H1 (cell line): ENCODE data around the gene CEP68. TPM values are rescaled to one million over a fixed set of nuclear protein-coding genes. Genes with fewer than 3 reads are reported as not detected.

Experiments used
- CTCF ChIA-PET: fragments of 300-600 bp; sonication (Branson Sonifier 250); formaldehyde crosslinking; loops from one replicate; lab custom pipeline; 2021; ENCODE audit not compliant: partially characterized antibody; lab: Charles Lee
- POLR2A ChIA-PET: fragments of 300-600 bp; sonication (Branson Sonifier 250); formaldehyde crosslinking; loops from one replicate; lab custom pipeline; 2021; ENCODE audit warnings: inconsistent platforms; ENCODE audit not compliant: partially characterized antibody; lab: Charles Lee
- DNase-seq, 2 experiments: peaks; one replicate each; pipeline versions ENCODE4 v3.0.0 to v3.0.0-alpha.2; 2010 to 2022; ENCODE audit warnings: low spot score in 2 of 2, low read depth in 1 of 2, mixed read lengths in 1 of 2
- FAIRE-seq: peaks from 2 replicates; lab custom pipeline; 2011; peaks lifted over from hg19 to GRCh38; lab: Jason Lieb, UNC
- H2AFZ ChIP-seq: 2 replicates; pipeline ENCODE4 v1.8.1; 2012; ENCODE audit warnings: low read length, inconsistent platforms
- H2AK5ac ChIP-seq: 2 replicates; pipeline ENCODE4 v1.6.1; 2013; ENCODE audit warnings: low read depth, low read length
- H2BK120ac ChIP-seq: replicated peaks from 2 replicates; pipeline ENCODE3; 2013; ENCODE audit warnings: low read depth, low read length, inconsistent platforms
- H2BK12ac ChIP-seq: 2 replicates; pipeline ENCODE4 v1.6.1; 2013; ENCODE audit warnings: low read depth, low read length
- H2BK15ac ChIP-seq: 2 replicates; pipeline ENCODE4 v1.6.1; 2013; ENCODE audit warnings: low read length
- H2BK20ac ChIP-seq: 2 replicates; pipeline ENCODE4 v1.6.1; 2013; ENCODE audit warnings: low read length
- H2BK5ac ChIP-seq: 2 replicates; pipeline ENCODE4 v1.6.1; 2013; ENCODE audit warnings: low read depth, low read length
- H3K14ac ChIP-seq: 2 replicates; pipeline ENCODE4 v1.6.1; 2013; ENCODE audit warnings: inconsistent platforms; ENCODE audit not compliant: insufficient read length
- H3K18ac ChIP-seq: 2 replicates; pipeline ENCODE4 v1.6.1; 2013; ENCODE audit warnings: low read length; ENCODE audit errors: extremely low read depth
- H3K23ac ChIP-seq: 2 replicates; pipeline ENCODE4 v1.6.1; 2013; ENCODE audit warnings: inconsistent platforms; ENCODE audit not compliant: insufficient read length
- H3K23me2 ChIP-seq: 2 replicates; pipeline ENCODE4 v1.6.1; 2013; ENCODE audit warnings: low read depth, low read length
- H3K27ac ChIP-seq: 2 replicates; pipeline ENCODE4 v1.6.1; 2011; ENCODE audit warnings: low read depth, low read length, inconsistent platforms
- H3K27me3 ChIP-seq, 4 experiments: replicated peaks in 1 of 4; 1 replicate in 1 of 4; 2 replicates in 3 of 4; pipeline versions ENCODE4 v1.6.1 to v1.8.1; 2011 to 2013; ENCODE audit warnings: low read length in 3 of 4, mild to moderate bottlenecking in 3 of 4, inconsistent platforms in 2 of 4, mixed read lengths in 2 of 4, moderate library complexity in 1 of 4; ENCODE audit not compliant: control insufficient read depth in 3 of 4, insufficient read depth in 3 of 4; ENCODE audit errors: extremely low read depth in 1 of 4
- H3K36me3 ChIP-seq, 4 experiments: 2 replicates each; pipeline versions ENCODE4 v1.6.1 to v1.8.1; 2011 to 2013; ENCODE audit warnings: mild to moderate bottlenecking in 4 of 4, low read length in 3 of 4, moderate library complexity in 2 of 4, control low read depth in 1 of 4, inconsistent platforms in 1 of 4; ENCODE audit not compliant: insufficient read depth in 4 of 4, control insufficient read depth in 2 of 4
- H3K4ac ChIP-seq: replicated peaks from 2 replicates; pipeline ENCODE3; 2013; ENCODE audit warnings: low read length, low read depth, mixed read lengths, inconsistent platforms; ENCODE audit not compliant: insufficient read length
- H3K4me1 ChIP-seq, 4 experiments: replicated peaks in 1 of 4; 1 replicate in 1 of 4; 2 replicates in 3 of 4; pipeline versions ENCODE4 v1.6.1 to v1.8.1; 2011 to 2013; ENCODE audit warnings: low read length in 3 of 4, inconsistent platforms in 2 of 4, mixed read lengths in 1 of 4; ENCODE audit not compliant: insufficient read depth in 4 of 4, control insufficient read depth in 3 of 4
- H3K4me2 ChIP-seq, 2 experiments: 2 replicates each; pipeline versions ENCODE4 v1.6.1 to v1.8.1; 2011 to 2013; ENCODE audit warnings: low read depth in 2 of 2, low read length in 2 of 2, control low read depth in 1 of 2, inconsistent platforms in 1 of 2, mild to moderate bottlenecking in 1 of 2; ENCODE audit not compliant: insufficient read depth in 1 of 2
- H3K4me3 ChIP-seq, 4 experiments: fragments of 200-600, 300-600 bp in 1 of 4; sonication (generic), shearing (Covaris generic), sonication (Bioruptor Twin) in 1 of 4; 2 replicates each; pipeline versions ENCODE4 v1.5.1 to v1.8.1; 2011 to 2016; ENCODE audit warnings: low read length in 4 of 4, low read depth in 3 of 4, control low read depth in 2 of 4, inconsistent platforms in 2 of 4, mild to moderate bottlenecking in 2 of 4, mixed read lengths in 1 of 4, moderate library complexity in 1 of 4; ENCODE audit not compliant: insufficient read depth in 2 of 4; ENCODE audit errors: extremely low read depth in 1 of 4
- H3K56ac ChIP-seq: replicated peaks from 2 replicates; pipeline ENCODE3; 2013; ENCODE audit warnings: low read depth, mild to moderate bottlenecking, mixed read lengths, low read length, inconsistent platforms; ENCODE audit not compliant: insufficient read length
- H3K79me1 ChIP-seq: 2 replicates; pipeline ENCODE4 v1.6.1; 2013; ENCODE audit warnings: low read depth, low read length, control low read depth
- H3K79me2 ChIP-seq, 2 experiments: 2 replicates each; pipeline versions ENCODE4 v1.6.1 to v1.8.1; 2012 to 2013; ENCODE audit warnings: low read length in 2 of 2, mild to moderate bottlenecking in 2 of 2, inconsistent platforms in 1 of 2; ENCODE audit not compliant: insufficient read depth in 2 of 2, control insufficient read depth in 1 of 2
- H3K9ac ChIP-seq, 4 experiments: replicated peaks in 1 of 4; 1 replicate in 1 of 4; 2 replicates in 3 of 4; pipeline versions ENCODE4 v1.6.1 to v1.8.1; 2011 to 2013; ENCODE audit warnings: low read depth in 3 of 4, low read length in 3 of 4, control low read depth in 2 of 4, mild to moderate bottlenecking in 2 of 4, moderate library complexity in 2 of 4, inconsistent platforms in 1 of 4; ENCODE audit errors: extremely low read depth in 1 of 4
- H3K9me3 ChIP-seq, 2 experiments: 2 replicates each; pipeline versions ENCODE4 v1.6.1 to v1.8.1; 2012 to 2013; ENCODE audit warnings: mild to moderate bottlenecking in 2 of 2, moderate library complexity in 2 of 2, control low read depth in 1 of 2, inconsistent platforms in 1 of 2, low read depth in 1 of 2, low read length in 1 of 2, mixed read lengths in 1 of 2; ENCODE audit not compliant: insufficient read depth in 2 of 2
- H4K20me1 ChIP-seq, 2 experiments: replicated peaks in 1 of 2; 2 replicates each; pipeline versions ENCODE3 to v1.8.1; 2011 to 2013; ENCODE audit warnings: inconsistent platforms in 2 of 2, low read length in 2 of 2, mild to moderate bottlenecking in 1 of 2; ENCODE audit not compliant: insufficient read depth in 2 of 2, control insufficient read depth in 1 of 2
- H4K5ac ChIP-seq: 2 replicates; pipeline ENCODE4 v1.6.1; 2013; ENCODE audit warnings: low read length, low read depth, mixed read lengths, inconsistent platforms; ENCODE audit not compliant: insufficient read length
- H4K8ac ChIP-seq: 2 replicates; pipeline ENCODE4 v1.8.0; 2013; ENCODE audit warnings: mild to moderate bottlenecking, moderate library complexity, low read length, inconsistent platforms; ENCODE audit not compliant: insufficient read depth; ENCODE audit errors: extremely low read depth
- H4K91ac ChIP-seq: replicated peaks from 2 replicates; pipeline ENCODE3; 2013; ENCODE audit warnings: low read length, mixed read lengths, inconsistent platforms; ENCODE audit not compliant: insufficient read length
- ASH2L ChIP-seq: fragments of 200-600, 300-600 bp; sonication (generic); IDR thresholded peaks from one replicate; pipeline ENCODE4 v1.7.1; 2017; ENCODE audit warnings: low read length
- ATF2 ChIP-seq: IDR thresholded peaks from 2 replicates; pipeline ENCODE4 v1.6.1; 2012; ENCODE audit warnings: low read length, inconsistent platforms
- BCL11A ChIP-seq, 2 experiments: IDR thresholded peaks; one replicate each; pipeline ENCODE4 v1.6.1; 2011; ENCODE audit warnings: low read depth in 2 of 2, low read length in 2 of 2, mild to moderate bottlenecking in 2 of 2
- CREB1 ChIP-seq: IDR thresholded peaks from 2 replicates; pipeline ENCODE4 v1.6.1; 2012; ENCODE audit warnings: inconsistent platforms
- JUN ChIP-seq: IDR thresholded peaks from 2 replicates; pipeline ENCODE4 v1.6.1; 2011; ENCODE audit warnings: low read depth, mild to moderate bottlenecking, improper control_type of control experiment, low read length
- NANOG ChIP-seq: IDR thresholded peaks from 2 replicates; pipeline ENCODE4 v1.6.1; 2011; ENCODE audit warnings: low read length, low read depth, mild to moderate bottlenecking, inconsistent platforms; ENCODE audit not compliant: insufficient read depth, poor library complexity, severe bottlenecking
- NRF1 ChIP-seq: IDR thresholded peaks from 2 replicates; pipeline ENCODE4 v1.6.1; 2011; ENCODE audit warnings: mild to moderate bottlenecking, low read depth, low read length, improper control_type of control experiment
- RBBP5 ChIP-seq: IDR thresholded peaks from 2 replicates; pipeline ENCODE4 v1.7.1; 2012; ENCODE audit warnings: low read depth, mild to moderate bottlenecking, inconsistent platforms, low read length, moderate library complexity, borderline replicate concordance
- RNF2 ChIP-seq: fragments of 200-900, 300-1000 bp; sonication (generic); IDR thresholded peaks from 2 replicates; pipeline ENCODE4 v1.7.1; 2016; ENCODE audit warnings: borderline replicate concordance, low read depth, mild to moderate bottlenecking, antibody characterized with exemption, low read length; ENCODE audit not compliant: poor library complexity, severe bottlenecking; ENCODE audit errors: missing control alignments
- SRF ChIP-seq: IDR thresholded peaks from 2 replicates; pipeline ENCODE4 v1.6.1; 2011; ENCODE audit warnings: mild to moderate bottlenecking, low read depth, low read length, moderate library complexity
- TAF7 ChIP-seq: optimal IDR thresholded peaks from 2 replicates; pipeline ENCODE3; 2011; ENCODE audit warnings: low read depth, mild to moderate bottlenecking, inconsistent platforms, low read length, moderate library complexity, borderline replicate concordance
- WGBS, 2 experiments: shearing (Covaris generic) in 1 of 2; methylation state at CpG; one replicate each; pipeline versions ENCODE4 v1.1.6 to v1.1.7; 2013 to 2015; ENCODE audit warnings: low lambda C conversion rate in 2 of 2, mixed read lengths in 2 of 2, inconsistent platforms in 1 of 2, low coverage in 1 of 2, missing lambda C conversion rate in 1 of 2; ENCODE audit not compliant: insufficient replicate concordance in 2 of 2, insufficient coverage in 1 of 2, insufficient read length in 1 of 2; ENCODE audit errors: extremely low coverage in 1 of 2, missing lambda C conversion rate in 1 of 2; 5-methylcytosine and 5-hydroxymethylcytosine counted together
- polyA plus RNA-seq, 7 experiments: library from polyadenylated mRNA; depleted of rRNA in 3 of 7; stranded (reverse) in 5 of 7; unstranded in 2 of 7; fragments of >200 nt in 5 of 7; fragments of 200-250 nt in 2 of 7; gene quantifications; 1 replicate in 5 of 7; 2 replicates in 1 of 7; 4 replicates in 1 of 7; pipeline versions ENCODE4 v1.2.1 to v1.2.3, GENCODE V29; 2011 to 2013; ENCODE audit warnings: missing spikeins in 2 of 7, mixed read lengths in 2 of 7
- total RNA-seq: library from RNA; stranded (reverse); fragmentation: NEBNext Ultra II Directional; extraction: Animal tissue kit (Norgen Biotek cat#: 25700); gene quantifications from 2 replicates; pipeline ENCODE4 v1.2.1, GENCODE V29; 2021

CEP68 gene
- total and polyA plus RNA-seq, 2 of the 8 experiments (the other 6 are each of a cell fraction or from before 2014, with no cell fraction given), result 23.2 to 24.7 TPM

- Histone ChIP-seq H3K9ac (no peak overlapping the region), H2BK5ac (no peak overlapping the region), H3K79me1 (no peaks in the 10 kb centered on the region), H4K91ac (peak overlapping the region; percentile 32), H2AFZ (no peak overlapping the region), H3K4me2 (peak overlapping the region; percentile 21 to 47; a peak in 2 of 4 replicates), H4K20me1 (no peaks in the 10 kb centered on the region), H3K27ac (no peak overlapping the region), H3K79me2 (no peaks in the 10 kb centered on the region), H2BK15ac (no peak overlapping the region; the same call in 1 of the 2 replicates), H3K18ac (peak overlapping the region; percentile 81), H3K23me2 (no peaks in the 10 kb centered on the region), H3K27me3 (no peaks in the 10 kb centered on the region), H3K9me3 (peaks cover 10 to 12% of the 10 kb centered on the region in 2 experiments), H3K56ac (no peak overlapping the region), H3K36me3 (peaks cover 0 to 27% (median 3%) of the 10 kb centered on the region in 4 experiments; a peak in 6 of 8 replicates), H2BK12ac (no peak overlapping the region), H3K4me1 (peaks cover 5 to 13% (median 8%) of the 10 kb centered on the region in 4 experiments; a peak in 6 of 7 replicates), H3K23ac (no peak overlapping the region), H3K4me3 (peak overlapping the region in 1 of 4 experiments; percentile 9; a peak in 1 of 8 replicates), H2AK5ac (0 out of 2 replicates have a peak overlapping the region, but pooled peaks have one; percentile 77), H3K14ac (no peak overlapping the region), H3K4ac (no peak overlapping the region), H4K8ac (no peak overlapping the region), H2BK20ac (no peak overlapping the region; the same call in 1 of the 2 replicates), H2BK120ac (no peak overlapping the region), H4K5ac (no peak overlapping the region)
- FAIRE-seq, result no peak
- POLR2A ChIA-PET, result interaction anchor here (1.0 to 9.5 kb wide), 2 partner anchors 11 to 58 kb away, joined by 3 to 84 read pairs; partner anchors contain the start of gene CEP68
- 57% methylated on average over 10 of the region's 10 CpGs; no CpG with 5 or more reads in 1 of the 2 experiments for WGBS, 2 experiments
- CTCF ChIA-PET, result interaction anchor here (0.6 to 4.3 kb wide), 9 partner anchors 10 to 1520 kb away, joined by 3 to 16 read pairs (median 4); partner anchors contain the start of gene CEP68
- DNase-seq, result peak in 1 of 2 experiments; percentile 70
- TF ChIP-seq RNF2 (no peak), CREB1 (no peak), TAF7 (no peak), BCL11A (IDR thresholded peaks at IDR 0.05; ENCODE audit: low read depth in 2 of 2, low read length in 2 of 2) (no peak), NANOG (peak; percentile 7), ASH2L (peak; percentile 20), ATF2 (no peak), NRF1 (no peak), SRF (no peak), JUN (no peak), RBBP5 (no peak)
Observed at GRCh38 chr2:65045651-65046050, 10.6 kb upstream of the CEP68 start.
